NCI-H2171 treated with DMSO at 0.1 percent for 48 hours (cell line): ENCODE results near the gene KIAA1549.
A peak's percentile ranks its signal among the peaks of the same experiment; 100 is the strongest.

Source experiments
- DNase-seq: peaks from one replicate; lab custom pipeline; 2025; lab: John Stamatoyannopoulos, UW

Gene KIAA1549

GRCh38 chr7:138907201-138907847, 73.9 kb downstream of the KIAA1549 start:
- DNase-seq: no peak

- DNase-seq: no peak
Observed at GRCh38 chr7:138903859-138904435, 77.2 kb downstream of the KIAA1549 start.

- DNase-seq: no peak
Observed at GRCh38 chr7:138903186-138903820, 77.9 kb downstream of the KIAA1549 start.

- DNase-seq: no peak
Observed at GRCh38 chr7:138902161-138902560, 79.0 kb downstream of the KIAA1549 start.

- no peak for DNase-seq
Observed at GRCh38 chr7:138900035-138900828, 81.0 kb downstream of the KIAA1549 start.

GRCh38 chr7:138898802-138899201, 82.4 kb downstream of the KIAA1549 start:
- no peak for DNase-seq

GRCh38 chr7:138898255-138898654, 82.9 kb downstream of the KIAA1549 start:
- DNase-seq: no peak

- no peak for DNase-seq
Observed at GRCh38 chr7:138895679-138896078, 85.5 kb downstream of the KIAA1549 start.

- no peak for DNase-seq
Observed at GRCh38 chr7:138893258-138893657, 87.9 kb downstream of the KIAA1549 start.

GRCh38 chr7:138892812-138893211, 88.4 kb downstream of the KIAA1549 start:
- no peak for DNase-seq

GRCh38 chr7:138892006-138892630, 89.1 kb downstream of the KIAA1549 start:
- DNase-seq: no peak

GRCh38 chr7:138891446-138891810, 89.8 kb downstream of the KIAA1549 start:
- DNase-seq: no peak

GRCh38 chr7:138890499-138891445, 90.4 kb downstream of the KIAA1549 start:
- DNase-seq: no peak

GRCh38 chr7:138889582-138890498, 91.3 kb downstream of the KIAA1549 start:
- DNase-seq: no peak

- DNase-seq: no peak
Observed at GRCh38 chr7:138887872-138888656, 93.1 kb downstream of the KIAA1549 start.

- DNase-seq: no peak
Observed at GRCh38 chr7:138887085-138887710, 94.0 kb downstream of the KIAA1549 start.

- peak; percentile 74 for DNase-seq
Observed at GRCh38 chr7:138886501-138886917, 94.7 kb downstream of the KIAA1549 start.

GRCh38 chr7:138885383-138886147, 95.6 kb downstream of the KIAA1549 start:
- no peak for DNase-seq
